Measurements from ENCODE around the gene KANK2. TPM values are rescaled to one million over a fixed set of nuclear protein-coding genes. Genes with fewer than 3 reads are reported as not detected.

KANK2 gene
- polyA plus RNA-seq, 1 of the 3 experiments (the other 2 are of a cell fraction), result 92.4 TPM

DNA sequence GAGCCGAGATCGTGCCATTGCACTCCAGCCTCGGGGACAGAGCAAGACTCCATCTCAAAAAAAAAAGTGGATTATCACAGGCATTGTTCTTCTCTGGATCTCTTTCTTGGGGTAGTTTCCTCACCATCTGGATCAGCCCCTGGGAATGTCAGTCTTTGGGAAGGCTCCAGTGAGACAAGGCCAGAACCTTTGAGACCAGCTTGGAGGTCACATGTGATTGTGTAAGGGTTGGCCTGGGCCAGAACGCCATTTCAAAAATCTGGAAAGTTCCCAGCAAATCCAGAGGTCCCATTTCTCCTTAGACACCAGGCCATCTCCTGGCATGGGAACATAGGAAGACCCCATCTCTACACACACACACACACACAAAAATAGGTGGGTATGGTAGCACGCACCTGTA is 27.8 kb upstream of the KANK2 start:
- Histone ChIP-seq H3K9ac (no peak overlapping the region), H2AFZ (ENCODE audit: low read depth) (no peak overlapping the region), H3K9me2 (no peaks in the 10 kb centered on the region), H3K4me1 (ENCODE audit: control insufficient read depth in 1 of 2, insufficient read depth in 2 of 2, low read depth in 1 of 2, low read length in 1 of 2) (no peaks in the 10 kb centered on the region), H3K9me3 (no peaks in the 10 kb centered on the region; the same call in 1 of the 2 replicates), H3K4me2 (no peak overlapping the region), H3K36me3 (replicated peaks in 1 of 2; ENCODE audit: control insufficient read depth in 1 of 2, insufficient read depth in 2 of 2, low read length in 1 of 2) (peaks cover 5 to 20% of the 10 kb centered on the region in 2 experiments), H4K20me1 (ENCODE audit: insufficient read depth) (no peaks in the 10 kb centered on the region), H3F3A (replicated peaks; ENCODE audit: insufficient read depth) (peaks cover 3% of the 10 kb centered on the region), H3K79me2 (ENCODE audit: insufficient read depth) (no peaks in the 10 kb centered on the region), H3K27me3 (ENCODE audit: insufficient read depth) (no peaks in the 10 kb centered on the region), H3K4me3 (ENCODE audit: low read depth in 2 of 2, low read length in 1 of 2) (no peak overlapping the region), H3K27ac (ENCODE audit: low read depth in 2 of 2, low read length in 1 of 2) (no peak overlapping the region)
- TF ChIP-seq YY1 (IDR thresholded peaks at IDR 0.05; ENCODE audit: low read depth) (no peak), POLR2AphosphoS5 (IDR thresholded peaks at IDR 0.05; ENCODE audit: low read depth, low read length) (no peak), JUND (IDR thresholded peaks at IDR 0.05) (no peak), NFIC (IDR thresholded peaks at IDR 0.05; ENCODE audit: borderline replicate concordance) (no peak), NRF1 (IDR thresholded peaks at IDR 0.05; ENCODE audit: low read depth, low read length) (no peak), TEAD4 (IDR thresholded peaks at IDR 0.05; ENCODE audit: borderline replicate concordance, insufficient read depth) (no peak), GATA2 (CRISPR knock-in tag; IDR thresholded peaks at IDR 0.05) (no peak), RCOR1 (IDR thresholded peaks at IDR 0.05; ENCODE audit: low read length) (no peak), TCF12 (IDR thresholded peaks at IDR 0.05) (no peak), SIN3A (IDR thresholded peaks at IDR 0.05; ENCODE audit: borderline replicate concordance, low read depth, low read length) (no peak), RAD21 (IDR thresholded peaks at IDR 0.05; ENCODE audit: low read length) (no peak), TAF1 (IDR thresholded peaks at IDR 0.05; ENCODE audit: borderline replicate concordance, low read depth, low read length) (no peak), RFX5 (IDR thresholded peaks at IDR 0.05; ENCODE audit: low read length) (no peak), MEF2A (IDR thresholded peaks at IDR 0.05; ENCODE audit: borderline replicate concordance, low read depth) (no peak), RXRA (IDR thresholded peaks at IDR 0.05; ENCODE audit: borderline replicate concordance, low read depth) (no peak), EP300 (IDR thresholded peaks at IDR 0.05; ENCODE audit: borderline replicate concordance in 1 of 2, low read depth in 1 of 2, low read length in 1 of 2) (no peak)
- TF ChIP-seq, protein P1, sequence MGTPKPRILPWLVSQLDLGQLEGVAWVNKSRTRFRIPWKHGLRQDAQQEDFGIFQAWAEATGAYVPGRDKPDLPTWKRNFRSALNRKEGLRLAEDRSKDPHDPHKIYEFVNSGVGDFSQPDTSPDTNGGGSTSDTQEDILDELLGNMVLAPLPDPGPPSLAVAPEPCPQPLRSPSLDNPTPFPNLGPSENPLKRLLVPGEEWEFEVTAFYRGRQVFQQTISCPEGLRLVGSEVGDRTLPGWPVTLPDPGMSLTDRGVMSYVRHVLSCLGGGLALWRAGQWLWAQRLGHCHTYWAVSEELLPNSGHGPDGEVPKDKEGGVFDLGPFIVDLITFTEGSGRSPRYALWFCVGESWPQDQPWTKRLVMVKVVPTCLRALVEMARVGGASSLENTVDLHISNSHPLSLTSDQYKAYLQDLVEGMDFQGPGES (IDR thresholded peaks at IDR 0.05; ENCODE audit: low read depth, low read length), result no peak
- TF ChIP-seq, protein P2, sequence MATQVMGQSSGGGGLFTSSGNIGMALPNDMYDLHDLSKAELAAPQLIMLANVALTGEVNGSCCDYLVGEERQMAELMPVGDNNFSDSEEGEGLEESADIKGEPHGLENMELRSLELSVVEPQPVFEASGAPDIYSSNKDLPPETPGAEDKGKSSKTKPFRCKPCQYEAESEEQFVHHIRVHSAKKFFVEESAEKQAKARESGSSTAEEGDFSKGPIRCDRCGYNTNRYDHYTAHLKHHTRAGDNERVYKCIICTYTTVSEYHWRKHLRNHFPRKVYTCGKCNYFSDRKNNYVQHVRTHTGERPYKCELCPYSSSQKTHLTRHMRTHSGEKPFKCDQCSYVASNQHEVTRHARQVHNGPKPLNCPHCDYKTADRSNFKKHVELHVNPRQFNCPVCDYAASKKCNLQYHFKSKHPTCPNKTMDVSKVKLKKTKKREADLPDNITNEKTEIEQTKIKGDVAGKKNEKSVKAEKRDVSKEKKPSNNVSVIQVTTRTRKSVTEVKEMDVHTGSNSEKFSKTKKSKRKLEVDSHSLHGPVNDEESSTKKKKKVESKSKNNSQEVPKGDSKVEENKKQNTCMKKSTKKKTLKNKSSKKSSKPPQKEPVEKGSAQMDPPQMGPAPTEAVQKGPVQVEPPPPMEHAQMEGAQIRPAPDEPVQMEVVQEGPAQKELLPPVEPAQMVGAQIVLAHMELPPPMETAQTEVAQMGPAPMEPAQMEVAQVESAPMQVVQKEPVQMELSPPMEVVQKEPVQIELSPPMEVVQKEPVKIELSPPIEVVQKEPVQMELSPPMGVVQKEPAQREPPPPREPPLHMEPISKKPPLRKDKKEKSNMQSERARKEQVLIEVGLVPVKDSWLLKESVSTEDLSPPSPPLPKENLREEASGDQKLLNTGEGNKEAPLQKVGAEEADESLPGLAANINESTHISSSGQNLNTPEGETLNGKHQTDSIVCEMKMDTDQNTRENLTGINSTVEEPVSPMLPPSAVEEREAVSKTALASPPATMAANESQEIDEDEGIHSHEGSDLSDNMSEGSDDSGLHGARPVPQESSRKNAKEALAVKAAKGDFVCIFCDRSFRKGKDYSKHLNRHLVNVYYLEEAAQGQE (IDR thresholded peaks at IDR 0.05; ENCODE audit: low read depth, low read length), result no peak
- TF ChIP-seq, protein P3, sequence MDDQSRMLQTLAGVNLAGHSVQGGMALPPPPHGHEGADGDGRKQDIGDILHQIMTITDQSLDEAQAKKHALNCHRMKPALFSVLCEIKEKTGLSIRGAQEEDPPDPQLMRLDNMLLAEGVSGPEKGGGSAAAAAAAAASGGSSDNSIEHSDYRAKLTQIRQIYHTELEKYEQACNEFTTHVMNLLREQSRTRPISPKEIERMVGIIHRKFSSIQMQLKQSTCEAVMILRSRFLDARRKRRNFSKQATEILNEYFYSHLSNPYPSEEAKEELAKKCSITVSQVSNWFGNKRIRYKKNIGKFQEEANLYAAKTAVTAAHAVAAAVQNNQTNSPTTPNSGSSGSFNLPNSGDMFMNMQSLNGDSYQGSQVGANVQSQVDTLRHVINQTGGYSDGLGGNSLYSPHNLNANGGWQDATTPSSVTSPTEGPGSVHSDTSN (IDR thresholded peaks at IDR 0.05), result no peak
- TF ChIP-seq, protein P4, sequence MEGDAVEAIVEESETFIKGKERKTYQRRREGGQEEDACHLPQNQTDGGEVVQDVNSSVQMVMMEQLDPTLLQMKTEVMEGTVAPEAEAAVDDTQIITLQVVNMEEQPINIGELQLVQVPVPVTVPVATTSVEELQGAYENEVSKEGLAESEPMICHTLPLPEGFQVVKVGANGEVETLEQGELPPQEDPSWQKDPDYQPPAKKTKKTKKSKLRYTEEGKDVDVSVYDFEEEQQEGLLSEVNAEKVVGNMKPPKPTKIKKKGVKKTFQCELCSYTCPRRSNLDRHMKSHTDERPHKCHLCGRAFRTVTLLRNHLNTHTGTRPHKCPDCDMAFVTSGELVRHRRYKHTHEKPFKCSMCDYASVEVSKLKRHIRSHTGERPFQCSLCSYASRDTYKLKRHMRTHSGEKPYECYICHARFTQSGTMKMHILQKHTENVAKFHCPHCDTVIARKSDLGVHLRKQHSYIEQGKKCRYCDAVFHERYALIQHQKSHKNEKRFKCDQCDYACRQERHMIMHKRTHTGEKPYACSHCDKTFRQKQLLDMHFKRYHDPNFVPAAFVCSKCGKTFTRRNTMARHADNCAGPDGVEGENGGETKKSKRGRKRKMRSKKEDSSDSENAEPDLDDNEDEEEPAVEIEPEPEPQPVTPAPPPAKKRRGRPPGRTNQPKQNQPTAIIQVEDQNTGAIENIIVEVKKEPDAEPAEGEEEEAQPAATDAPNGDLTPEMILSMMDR (IDR thresholded peaks at IDR 0.05), result no peak
- ChIA-PET POLR2A (no interaction called here), CTCF (interaction anchor here (1.2 to 2.8 kb wide), 2 partner anchors 17 to 99 kb away, joined by 3 to 12 read pairs; no protein-coding TSS in a partner anchor)
- no peak for DNase-seq
- WGBS (ENCODE audit: low lambda C conversion rate), result 98% methylated on average over 4 of the region's 5 CpGs

Measured in SK-N-SH (cell line).